GM03348 (cell line): ENCODE measurements around the gene ERC2.

Source experiments
- DNase-seq: peaks from one replicate; pipeline ENCODE4 v3.0.0; 2012; ENCODE audit warnings: low spot score

ERC2 gene

DNA sequence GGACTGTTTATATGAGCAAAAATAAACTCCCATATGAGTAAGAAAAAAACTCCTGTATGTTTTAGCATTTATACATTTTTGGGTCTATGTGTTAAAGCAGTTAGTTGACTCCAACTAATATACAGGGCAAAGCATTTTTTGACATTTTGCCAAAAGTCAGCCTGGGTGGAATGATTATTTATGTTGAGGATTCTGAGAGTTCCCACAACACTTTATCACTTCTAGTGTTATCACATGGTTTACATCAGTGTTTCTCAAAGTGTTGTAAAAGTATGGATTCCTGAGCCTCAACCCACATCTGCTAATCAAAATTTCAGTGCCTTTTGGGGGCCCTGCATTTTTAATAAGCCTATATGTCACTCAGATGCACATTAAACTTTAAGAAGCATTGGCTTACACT is 643.9 kb downstream of the ERC2 start:
- no peak for DNase-seq

DNA sequence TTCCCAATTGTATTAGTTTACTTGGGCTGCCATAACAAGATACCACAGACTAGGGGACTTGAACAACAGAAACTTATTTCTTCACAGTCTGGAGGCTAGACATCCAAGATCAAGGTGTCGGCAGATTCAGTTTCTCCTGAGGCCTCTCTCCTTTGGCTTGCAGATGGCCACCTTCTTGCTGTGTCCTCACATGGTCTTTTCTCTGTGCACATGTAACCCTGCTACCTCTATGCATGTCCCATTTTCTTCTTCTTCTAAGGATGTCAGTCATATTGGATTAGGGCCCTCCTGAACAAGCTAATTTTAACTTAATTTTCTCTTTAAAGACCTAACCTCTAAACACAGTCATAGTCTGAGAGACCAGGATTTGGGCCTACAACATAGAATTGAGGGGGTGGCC is 644.4 kb downstream of the ERC2 start:
- no peak for DNase-seq

DNA sequence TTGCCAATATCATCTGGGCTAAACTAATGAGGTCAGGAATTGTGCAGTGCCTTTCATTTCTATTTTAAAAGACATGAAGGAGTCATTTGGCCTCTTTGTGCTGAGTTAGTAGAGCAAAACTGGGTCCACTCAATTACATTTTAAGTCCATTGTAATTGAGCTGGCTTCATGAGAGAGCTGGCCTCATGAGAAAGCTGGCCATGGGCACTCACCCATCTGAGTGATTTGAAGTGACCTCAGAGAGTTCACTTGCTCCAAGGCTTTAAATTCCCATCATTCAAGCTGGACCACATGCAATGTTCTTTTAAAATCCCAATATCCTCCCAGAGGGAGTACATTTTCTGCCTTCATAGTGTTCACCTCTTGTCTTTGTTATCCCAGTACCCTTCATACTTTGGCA is 645.3 kb downstream of the ERC2 start:
- DNase-seq: no peak

DNA sequence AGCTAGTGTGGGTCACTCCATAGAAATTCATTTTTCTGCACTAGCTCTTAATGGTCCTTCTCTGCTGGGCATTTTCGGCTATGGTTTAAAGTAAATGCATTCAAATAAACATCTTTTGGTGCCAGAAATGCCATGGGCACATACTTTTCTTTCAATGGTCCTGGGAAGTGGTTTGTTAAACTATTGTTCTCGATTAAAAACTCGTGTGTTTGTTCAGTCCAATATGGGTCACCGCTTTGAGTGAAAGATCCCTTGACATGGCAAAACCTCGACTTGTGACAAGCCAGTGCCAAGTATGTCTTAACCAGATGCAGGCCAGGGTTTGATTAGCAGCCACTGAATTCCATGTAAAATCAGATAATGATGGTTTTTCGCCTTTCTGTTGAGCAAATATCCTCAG is 649.3 kb downstream of the ERC2 start:
- DNase-seq: no peak

DNA sequence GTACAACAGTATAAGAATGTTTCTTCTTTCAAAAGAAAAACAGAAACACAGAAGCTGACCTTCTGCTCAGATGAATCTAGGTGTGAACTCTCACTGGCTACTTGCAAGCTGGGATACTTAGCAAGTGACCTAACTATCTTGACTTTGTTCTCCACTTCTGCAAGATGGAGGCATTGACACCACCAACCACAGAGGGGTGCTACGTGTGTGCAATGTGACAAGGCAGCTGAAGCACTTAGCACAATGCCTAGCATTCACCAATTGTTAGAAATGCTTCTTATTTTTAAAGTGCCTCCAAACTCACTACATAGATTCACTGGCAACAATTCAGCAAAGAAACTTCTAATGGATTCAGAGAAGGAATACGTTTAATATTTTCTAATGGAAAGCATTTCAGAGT is 649.8 kb downstream of the ERC2 start:
- no peak for DNase-seq

DNA sequence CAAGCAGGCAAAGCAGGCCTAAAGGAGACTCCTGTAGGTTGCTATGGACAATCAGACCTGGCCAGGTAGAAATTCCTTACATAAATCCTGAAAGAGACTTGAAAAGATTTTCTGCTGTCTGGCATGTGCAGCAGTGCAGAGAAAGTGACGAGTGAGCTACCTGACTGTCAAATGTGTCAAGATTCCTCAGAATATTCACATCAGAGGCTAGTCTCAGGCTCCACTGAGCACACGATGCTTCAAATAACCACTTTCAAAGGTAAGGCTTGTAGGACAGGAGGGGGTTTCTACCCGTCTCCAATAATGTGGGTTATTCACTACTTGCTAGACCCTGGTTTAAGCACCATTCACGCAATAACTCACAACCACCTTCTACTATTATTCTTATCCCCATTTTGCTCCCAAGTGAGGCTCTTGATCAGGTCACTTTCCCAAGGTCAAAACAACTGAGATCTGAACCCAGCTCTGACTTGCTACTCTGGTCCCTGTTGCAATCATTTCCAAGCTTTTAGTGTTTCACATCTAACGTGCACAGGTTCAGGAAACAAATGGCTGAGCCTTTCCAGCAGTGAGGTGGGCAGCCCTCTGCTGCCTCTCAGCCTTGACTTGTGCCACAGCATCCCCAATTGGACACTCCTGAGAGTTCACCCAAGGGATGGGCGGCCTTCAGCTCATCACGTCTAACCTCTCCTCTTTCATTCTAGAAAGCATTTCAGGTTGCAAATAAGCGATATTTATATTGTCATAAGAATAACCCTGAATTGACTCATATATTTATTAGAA is 651.3 kb downstream of the ERC2 start:
- no peak for DNase-seq

DNA sequence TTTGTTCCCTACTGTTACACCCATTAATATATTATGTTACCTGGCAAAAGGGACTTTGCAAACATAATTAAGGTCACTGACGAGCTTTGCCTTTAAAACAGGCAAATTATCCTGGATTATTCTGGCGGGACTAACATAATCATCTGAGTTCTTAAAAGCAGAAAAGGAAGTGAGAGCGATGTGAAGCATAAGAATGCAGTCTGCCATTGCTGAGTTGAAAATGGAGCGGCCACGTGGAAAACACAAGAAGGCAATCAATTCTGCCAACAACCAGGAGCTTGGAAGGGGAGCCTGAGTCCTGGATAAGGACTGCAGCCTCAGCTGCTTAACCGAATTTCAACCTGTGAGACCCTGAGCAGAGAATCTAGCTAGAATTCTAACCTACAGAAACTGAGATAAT is 653.0 kb downstream of the ERC2 start:
- no peak for DNase-seq

DNA sequence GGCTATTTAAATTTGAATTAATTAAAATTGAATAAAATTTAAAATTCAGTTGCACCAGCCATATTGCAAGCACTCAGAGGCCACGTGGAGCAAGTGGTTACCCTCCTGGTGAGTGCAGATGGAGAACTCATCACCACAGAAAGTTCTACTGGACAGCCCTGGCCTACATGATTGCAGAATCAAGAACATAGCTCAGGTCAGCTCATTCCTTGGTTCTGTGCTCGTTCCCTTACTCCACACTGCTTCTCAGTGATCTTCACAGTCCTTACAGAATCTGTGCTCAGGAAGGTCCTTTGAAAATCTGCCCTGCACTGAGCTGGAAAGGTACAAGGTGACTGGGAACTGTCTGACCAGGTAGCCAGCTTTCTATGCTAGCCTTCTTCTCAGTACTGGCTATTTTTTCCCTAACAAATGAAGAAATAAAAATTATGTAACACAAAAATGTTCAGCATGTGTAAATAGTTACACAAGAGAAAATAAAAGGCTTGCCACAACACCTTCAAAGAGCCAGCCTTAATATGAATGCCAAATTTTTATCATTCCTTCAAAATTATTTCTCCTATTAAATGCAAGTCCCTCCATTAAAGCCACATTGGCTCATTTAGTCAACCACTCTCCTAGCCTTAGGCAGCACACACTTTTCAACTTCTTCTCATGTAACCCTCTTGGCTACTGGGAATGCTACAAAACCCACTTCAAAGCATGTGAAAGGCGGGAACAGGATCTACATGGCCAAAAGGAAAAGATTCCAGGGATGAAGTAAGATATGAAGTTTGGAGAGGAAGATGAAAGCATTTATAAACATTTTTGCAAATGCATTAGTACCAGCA is 654.8 kb downstream of the ERC2 start:
- no peak for DNase-seq

DNA sequence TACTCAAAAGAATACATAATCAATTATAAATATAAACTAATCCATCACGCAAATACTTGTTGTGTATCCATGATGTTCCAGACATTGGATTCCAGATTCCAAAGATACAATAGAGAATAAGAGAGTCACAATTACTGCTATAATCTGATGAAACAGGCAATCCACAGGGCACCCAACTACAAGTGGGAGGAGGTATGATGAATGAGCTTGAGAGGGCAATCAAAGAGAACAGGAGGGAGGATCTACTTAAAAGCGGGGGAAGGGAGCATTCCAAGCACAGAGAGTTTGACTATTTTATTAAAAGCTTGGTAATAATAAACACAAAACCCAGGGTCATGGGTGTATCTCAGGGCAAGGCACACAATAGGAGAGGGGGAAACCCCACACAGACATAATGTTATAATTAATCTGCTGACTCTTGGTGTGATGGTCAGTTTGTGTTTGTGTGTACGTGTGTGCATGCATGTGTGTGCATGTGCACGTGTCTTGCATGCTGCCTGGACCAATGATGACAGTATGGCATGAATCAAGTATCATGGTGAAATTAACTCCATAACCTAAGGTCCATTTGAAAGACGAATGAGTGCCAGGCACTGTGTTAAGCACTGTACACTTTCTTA is 655.8 kb downstream of the ERC2 start:
- no peak for DNase-seq

DNA sequence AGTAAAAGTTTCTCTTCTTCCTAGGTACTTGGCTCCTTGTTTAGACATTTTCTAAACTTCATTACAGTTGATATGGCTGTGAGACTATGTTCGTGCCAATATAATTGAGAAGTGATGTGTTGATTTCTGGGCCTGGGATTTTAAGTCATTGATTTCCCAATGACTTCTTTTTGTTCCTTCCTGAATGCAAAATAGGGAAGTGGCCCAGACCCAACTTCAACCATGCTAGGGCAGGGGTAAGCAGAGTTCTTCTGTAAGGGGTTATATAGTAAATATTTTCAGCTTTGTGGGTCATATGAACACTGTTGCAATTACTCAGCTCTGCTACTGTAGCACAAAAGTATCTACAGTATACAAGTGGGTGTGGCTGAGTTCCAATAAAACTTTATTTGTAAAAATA is 661.1 kb downstream of the ERC2 start:
- DNase-seq: no peak

DNA sequence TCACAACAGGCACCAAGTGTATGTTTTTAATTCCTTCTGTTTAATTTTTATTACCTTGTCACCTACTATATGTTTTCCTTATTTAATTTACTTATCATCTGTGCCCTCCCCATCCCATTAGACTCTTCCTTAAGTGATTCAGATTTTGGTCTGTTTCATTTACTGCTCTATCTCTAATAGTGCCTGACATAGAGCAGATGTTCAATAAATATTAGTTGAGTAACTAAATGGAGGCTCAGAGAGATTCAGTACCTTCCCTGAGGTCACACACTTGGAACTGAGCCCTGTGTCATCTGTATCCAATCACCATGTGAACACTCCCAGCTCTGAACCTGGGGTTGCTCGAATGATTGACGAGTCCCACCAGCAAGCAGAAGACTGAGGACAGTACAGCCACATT is 663.1 kb downstream of the ERC2 start:
- DNase-seq: no peak

DNA sequence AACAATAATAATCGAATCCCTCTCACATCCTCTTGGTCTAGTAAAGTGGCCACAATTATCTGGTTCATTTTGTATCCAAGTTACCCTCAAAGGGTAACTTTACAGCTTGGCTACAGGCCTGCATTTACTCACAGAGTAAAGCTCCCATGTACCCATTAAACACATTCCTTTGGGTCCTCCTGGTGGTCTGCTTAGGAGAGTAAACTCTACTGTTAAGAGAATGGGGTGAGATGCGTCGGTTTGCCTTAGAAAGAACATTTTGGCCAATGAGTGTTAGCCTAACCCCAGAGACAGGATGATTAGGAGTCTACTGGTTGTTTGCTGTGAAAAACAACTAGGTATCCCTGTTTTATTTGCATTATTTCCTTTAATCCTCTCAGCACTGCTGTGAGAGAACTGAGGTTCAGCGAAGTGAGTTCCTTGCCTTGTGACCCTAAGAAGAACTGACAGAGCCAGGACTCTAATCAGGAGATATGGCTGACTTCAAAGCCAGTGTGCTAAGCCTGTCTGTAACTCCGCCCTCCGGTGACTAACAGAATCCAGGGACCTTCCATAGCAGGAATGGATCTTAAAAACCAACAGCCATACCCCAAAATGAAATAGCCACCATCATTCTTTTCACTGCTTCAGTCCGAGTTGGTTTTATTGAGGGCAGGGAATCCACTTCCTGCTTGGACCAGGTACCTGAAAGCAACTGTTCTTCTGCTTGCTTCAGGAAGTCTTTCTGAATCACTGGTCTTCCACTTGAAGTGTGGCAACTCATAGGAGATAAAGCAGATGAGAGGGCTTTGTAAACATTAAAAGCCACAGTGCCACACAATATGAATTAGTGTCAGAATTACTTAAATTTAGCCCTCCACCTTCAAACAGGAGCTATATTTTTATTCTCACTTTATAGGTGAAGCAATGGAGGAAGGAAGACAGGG is 663.8 kb downstream of the ERC2 start:
- DNase-seq: no peak

DNA sequence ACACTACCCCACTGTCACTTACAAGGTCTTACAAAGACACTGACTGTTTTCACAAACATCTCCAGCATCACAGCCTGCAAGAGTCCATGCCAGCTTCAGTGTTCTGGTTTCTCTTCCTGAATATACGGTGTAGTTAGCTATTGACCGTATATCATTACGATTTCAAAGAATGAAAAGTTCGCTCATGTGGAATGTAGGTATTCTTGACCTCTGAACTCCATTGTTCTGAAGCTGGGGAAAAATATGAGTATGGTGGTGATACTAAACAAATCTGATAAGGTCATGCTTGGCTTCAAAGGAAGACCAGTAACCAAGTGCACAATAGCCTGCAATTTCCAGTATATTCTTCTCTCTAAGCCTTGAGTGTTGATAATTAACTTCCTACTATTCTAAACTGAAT is 665.5 kb downstream of the ERC2 start:
- no peak for DNase-seq

DNA sequence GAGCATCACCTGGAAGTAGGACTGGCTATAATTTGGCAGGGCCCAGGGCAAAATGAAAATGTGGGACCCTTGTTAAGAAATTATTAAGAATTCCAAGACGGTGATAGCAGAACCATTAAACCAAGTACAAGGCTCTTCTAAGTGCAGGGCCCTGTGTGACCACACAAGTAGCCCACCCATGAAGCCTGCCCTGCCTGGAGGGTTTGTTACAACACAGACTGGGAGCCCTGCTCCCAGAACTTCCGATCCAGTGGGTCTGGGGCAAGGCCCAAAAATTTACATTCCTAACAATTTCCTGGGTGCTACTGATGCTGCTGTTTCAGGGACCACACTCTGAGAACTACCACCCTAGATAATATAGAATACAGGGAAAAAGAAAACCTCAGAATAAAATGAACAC is 666.6 kb downstream of the ERC2 start:
- no peak for DNase-seq

DNA sequence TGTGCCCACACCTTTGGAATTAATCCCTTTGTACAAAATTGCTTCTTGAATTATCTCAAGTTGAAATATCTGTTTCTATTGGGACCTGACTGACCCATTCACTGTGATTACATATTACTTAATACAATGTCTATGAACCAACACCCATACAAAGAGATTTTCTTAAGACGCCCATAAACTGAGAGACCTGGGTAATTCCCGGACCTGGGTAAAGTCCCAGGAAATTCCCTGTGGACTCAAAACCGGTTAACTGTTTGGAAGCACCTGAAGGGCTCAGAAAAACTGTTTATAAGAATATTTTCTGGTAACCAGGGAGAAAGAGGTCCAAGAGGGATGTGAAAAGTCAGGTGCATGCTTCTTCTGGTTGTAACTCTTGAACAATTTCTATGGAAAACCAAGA is 667.2 kb downstream of the ERC2 start:
- no peak for DNase-seq

DNA sequence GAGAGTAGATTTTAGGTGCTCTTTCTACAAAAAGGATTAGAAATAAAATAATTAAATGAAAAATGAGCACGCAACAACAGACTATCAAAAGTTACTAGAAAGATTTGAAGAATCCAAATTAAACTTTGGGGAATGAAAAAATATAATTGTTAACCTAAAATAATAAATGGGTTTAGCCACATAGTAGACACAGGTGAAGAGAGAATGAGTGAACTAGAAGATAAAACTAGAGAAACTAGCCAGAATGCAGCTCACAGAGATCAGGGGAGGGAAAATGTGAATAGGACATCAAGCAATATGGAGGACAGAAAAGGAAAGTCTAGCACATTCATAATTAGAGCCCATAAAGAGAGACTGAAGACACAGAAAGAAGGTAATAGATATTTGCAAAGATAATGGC is 670.5 kb downstream of the ERC2 start:
- no peak for DNase-seq

DNA sequence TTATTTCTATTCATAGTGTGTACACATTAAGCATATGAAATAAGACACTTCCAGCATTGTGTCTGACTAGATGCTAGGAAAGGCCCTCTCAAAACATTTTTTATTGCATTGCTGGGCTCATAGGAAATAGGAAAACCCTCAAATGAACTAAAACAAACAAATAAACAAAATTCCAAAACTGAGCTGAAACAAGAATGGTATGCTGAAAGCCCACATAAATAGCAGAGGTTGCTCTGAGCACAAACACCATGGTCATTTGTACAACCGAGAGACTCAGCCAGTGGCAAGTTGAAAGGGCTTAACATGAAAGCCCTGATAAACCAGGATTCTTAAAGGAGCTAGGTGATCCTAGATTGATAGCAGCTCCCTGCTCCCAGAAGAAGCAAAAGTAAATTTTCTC is 671.2 kb downstream of the ERC2 start:
- DNase-seq: no peak

DNA sequence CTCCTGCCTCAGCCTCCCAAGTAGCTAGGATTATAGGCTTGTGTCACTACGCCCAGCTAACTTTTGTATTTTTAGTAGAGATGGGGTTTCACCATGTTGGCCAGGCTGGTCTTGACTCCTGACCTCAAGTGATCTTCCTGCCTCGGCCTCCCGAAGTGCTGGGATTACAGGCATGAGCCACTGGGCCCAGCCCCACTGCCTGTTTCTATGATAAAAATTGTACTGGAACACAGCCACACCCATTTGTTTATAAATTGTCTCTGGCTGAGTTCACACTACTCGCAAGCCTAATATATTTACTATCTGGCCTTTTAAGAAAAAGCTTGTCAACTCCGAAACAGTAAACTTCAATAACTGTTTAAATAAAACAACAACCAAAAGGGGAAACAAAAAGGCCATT is 671.7 kb downstream of the ERC2 start:
- DNase-seq: no peak

DNA sequence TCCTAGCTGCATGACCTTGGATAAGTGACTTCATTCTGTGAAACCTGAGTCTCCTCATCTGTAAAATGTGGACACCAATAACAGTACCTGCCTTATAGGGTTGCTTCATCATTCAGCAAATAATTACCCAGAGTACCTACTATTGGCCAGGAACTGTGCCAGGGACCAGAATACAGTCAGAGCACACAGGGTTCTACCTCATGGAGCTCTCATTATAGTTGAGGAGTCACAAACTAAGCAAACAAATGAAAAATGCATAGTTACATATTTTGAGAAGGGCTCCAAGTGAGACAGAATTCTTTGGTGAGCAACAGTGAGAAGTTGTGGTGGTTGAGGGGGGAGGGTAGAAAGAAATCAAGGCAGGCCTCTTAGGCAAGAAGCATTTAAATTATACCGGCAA is 672.5 kb downstream of the ERC2 start:
- no peak for DNase-seq

DNA sequence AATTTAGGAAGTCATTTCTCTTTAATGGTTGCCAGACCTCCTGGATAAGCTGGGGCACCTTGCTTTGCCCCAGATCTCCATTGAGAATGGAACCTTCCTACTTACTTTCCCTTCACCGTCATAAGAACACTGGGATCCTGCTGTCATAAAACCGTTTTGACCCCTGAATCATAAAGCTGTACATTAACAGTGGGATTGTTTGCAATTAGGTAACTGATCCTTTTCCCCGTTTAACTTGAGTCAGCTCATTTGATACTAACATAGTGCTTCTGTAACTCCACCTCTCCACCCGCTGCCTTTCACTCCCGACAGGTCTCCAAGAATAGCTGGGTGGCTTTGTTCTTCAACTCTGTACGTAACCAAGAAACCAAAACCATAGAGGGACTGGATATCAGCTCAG is 673.0 kb downstream of the ERC2 start:
- DNase-seq: no peak

DNA sequence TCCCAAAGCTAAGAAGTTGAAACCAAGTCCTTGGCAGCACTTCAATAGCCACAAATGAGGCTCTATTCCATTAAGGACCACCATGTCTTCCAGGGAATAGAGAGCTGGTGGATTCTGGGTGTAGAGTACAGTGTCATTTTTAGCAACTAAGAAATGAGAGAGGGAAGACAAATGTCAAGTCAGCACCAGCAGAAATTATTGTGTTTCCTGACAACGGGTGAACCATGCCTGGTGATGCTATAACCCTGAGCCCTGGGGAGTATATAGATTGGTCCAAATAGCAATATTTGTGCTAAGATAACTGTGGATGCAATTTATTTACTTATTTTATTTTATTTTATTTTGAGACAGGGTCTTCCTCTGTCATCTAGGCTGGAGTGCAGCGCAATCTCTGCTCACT is 675.5 kb downstream of the ERC2 start:
- no peak for DNase-seq

DNA sequence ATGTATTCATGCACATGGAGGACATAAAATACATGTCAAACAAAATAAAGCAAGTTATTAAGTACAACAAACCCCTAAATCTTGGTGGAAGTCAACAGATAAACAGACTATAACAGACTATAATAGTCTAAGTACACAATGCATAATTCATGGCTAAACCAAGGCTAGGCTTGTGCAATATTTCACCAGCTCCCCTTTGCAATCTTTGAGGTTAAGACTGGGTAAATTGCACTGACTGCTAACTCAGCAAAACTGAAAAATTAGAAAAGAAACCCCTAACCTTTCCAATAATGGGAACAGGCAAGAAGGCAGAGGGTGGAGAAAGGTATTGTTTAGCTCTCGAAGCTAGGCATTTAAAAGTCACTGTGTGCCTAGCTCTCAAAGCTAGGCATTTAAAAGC is 676.3 kb downstream of the ERC2 start:
- DNase-seq: no peak
